Spleen (tissue), 7 donors: ENCODE data around the gene ADGRG1.

Source experiments
- CTCF ChIP-seq, 11 experiments: fragments of 200-600 bp in 7 of 11; fragments of 450-650 bp in 4 of 11; sonication (generic) in 4 of 11; IDR thresholded peaks in 8 of 11; conservative IDR thresholded peaks in 3 of 11; 1 replicate in 7 of 11; 2 replicates in 4 of 11; pipeline versions ENCODE4 v1.4.0 to v1.8.0; 2016 to 2021; ENCODE audit warnings: antibody characterized with exemption in 11 of 11, inconsistent platforms in 4 of 11, mild to moderate bottlenecking in 1 of 11
- POLR2AphosphoS5 ChIP-seq, 3 donors: sonication (generic); formaldehyde crosslinking; IDR thresholded peaks; one replicate each; pipeline ENCODE4 v1.5.1; 2017; ENCODE audit warnings: antibody characterized with exemption in 3 of 3
- donor health status: DM: no; HTN: no; CAD: no; lungs with moderate emphysema.
- donor health status: DM: no; HTN: no; CAD: no.
- donor health status: DM: no; HTN: no; CAD: no.

GRCh38 chr16:57672824-57673223 lies 44.4 kb downstream of the ADGRG1 start:
- TF ChIP-seq CTCF (IDR thresholded peaks at IDR 0.05 in 8 of 11, conservative IDR thresholded peaks at IDR 0.05 in 3 of 11) (no peak), POLR2AphosphoS5 (IDR thresholded peaks at IDR 0.05) (no peak)
